Activated CD8-positive, alpha-beta memory T cell treated with anti-CD3 and anti-CD28 coated beads for 36 hours (primary cell): ENCODE measurements around the gene TK2. TPM values are rescaled to one million over a fixed set of nuclear protein-coding genes. Genes with fewer than 3 reads are reported as not detected.
"Not testable (repeated sequence)": the region's sequence is repeated elsewhere in the genome, so short reads cannot be mapped to it uniquely, and the experiment has no call there.

Source experiments
- CTCF ChIA-PET: fragments of 350-600 bp; sonication (Branson Sonifier 250); formaldehyde crosslinking; loops from one replicate; lab custom pipeline; 2021; ENCODE audit warnings: antibody characterized with exemption; lab: Charles Lee
- POLR2A ChIA-PET: fragments of 350-600 bp; sonication (Branson Sonifier 250); formaldehyde crosslinking; loops from one replicate; lab custom pipeline; 2021; ENCODE audit warnings: antibody characterized with exemption; lab: Charles Lee
- total RNA-seq, 2 experiments: library from RNA; stranded (reverse); gene quantifications; one replicate each; pipeline ENCODE4 v1.2.3, GENCODE V29; 2021

Gene TK2
- total RNA-seq, 2 experiments from 2014 or later, result 4.4 to 4.6 TPM

DNA sequence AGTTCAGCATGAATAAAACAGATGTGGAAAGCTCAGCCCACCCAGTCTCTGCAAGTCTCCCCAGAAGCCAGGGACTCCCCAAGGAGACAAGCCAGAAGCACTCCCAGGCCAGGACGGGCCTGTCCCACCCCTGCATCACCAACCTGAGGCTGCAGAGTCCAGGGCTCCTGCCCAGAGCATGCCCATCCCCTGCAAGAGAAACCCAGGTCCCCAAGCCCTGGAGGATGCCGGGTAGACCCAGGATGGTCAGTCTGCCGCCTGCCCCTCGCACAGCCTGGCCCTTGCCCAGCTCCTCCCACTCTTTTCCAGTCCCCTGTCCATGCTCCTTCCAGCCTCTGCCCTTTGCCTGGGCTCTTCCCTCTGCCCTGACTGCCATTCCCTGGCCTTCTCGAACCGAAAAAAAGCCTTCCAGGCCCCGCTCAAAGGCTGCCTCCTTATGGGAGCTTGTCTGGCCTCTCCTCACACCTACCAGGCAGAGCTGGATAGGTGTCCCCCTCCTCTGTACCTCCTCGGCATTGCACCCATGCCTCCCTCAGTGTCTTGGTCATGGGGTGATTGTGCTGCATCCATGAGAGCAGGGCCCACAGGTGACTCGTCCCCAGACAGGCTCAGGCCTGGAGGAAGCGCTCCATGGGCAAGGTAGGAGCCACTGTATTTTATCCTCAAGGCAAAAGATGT, 78.1 kb downstream of the TK2 start:
- CTCF ChIA-PET, result interaction anchor here (1.0 kb wide), 1 partner anchor 65 kb away, joined by 3 read pairs; no protein-coding TSS in a partner anchor

GRCh38 chr16:66471264-66471663, 78.7 kb downstream of the TK2 start:
- POLR2A ChIA-PET, result no interaction called here
- CTCF ChIA-PET, result interaction anchor here (1.0 kb wide), 1 partner anchor 64 kb away, joined by 3 read pairs; no protein-coding TSS in a partner anchor

More for the DNA sequence above, 78.1 kb downstream of the TK2 start:
- POLR2A ChIA-PET, result no interaction called here

DNA sequence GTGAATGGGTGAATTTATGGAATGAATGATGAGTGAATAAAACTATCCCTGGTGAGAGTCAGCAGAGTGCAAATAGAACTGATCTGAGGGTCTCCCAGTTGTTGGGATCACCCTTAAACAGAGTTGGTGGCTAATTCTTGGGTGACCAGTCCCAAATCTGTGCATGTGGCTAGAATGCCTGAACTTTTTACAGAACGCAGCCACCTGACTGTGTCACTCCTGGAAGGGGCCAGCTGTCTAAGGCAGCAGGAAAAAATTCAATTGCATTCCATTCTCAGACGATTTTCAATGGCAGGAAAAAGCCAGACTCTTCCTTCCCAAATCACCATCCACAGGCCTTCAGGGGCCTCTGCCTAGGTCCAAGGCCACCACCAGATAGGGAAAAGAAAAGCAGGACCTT, 79.4 kb downstream of the TK2 start:
- CTCF ChIA-PET, result no interaction called here
- POLR2A ChIA-PET, result no interaction called here

DNA sequence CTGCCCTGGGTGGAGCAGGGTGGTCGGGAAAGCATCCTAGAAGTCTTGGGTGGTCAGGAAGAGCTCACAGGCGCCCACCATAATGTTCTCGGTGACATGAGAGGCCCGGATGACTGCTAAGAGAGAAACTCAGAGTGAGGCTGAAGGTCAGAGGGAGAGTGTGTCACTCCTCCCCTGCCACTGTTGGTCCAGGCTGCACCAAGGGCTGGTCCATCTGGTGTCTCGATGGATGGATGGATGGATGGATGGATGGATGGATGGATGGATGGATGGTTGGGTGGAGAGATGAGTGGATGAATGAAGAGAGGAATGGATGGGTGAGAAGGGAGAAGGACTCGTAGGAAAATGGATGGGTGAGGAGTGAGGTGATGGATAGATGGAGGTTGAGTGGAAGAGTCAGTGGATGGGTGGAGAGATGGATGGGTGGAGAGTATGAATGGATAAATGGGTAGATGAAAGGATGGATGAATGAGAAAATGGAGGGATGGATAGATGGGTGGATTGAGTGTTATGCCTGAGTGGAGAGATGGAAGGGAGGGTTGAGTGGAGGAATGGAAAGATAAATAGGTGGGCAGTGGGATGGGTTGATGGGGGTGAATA, 79.9 kb downstream of the TK2 start:
- POLR2A ChIA-PET, result no interaction called here

GRCh38 chr16:66469291-66469946, 80.5 kb downstream of the TK2 start:
- POLR2A ChIA-PET, result no interaction called here

More for the DNA sequence above, 79.9 kb downstream of the TK2 start:
- CTCF ChIA-PET, result no interaction called here

GRCh38 chr16:66468321-66468965, 81.5 kb downstream of the TK2 start:
- ChIA-PET POLR2A (no interaction called here), CTCF (interaction anchor here (0.5 kb wide), 1 partner anchor 584 kb away, joined by 3 read pairs; no protein-coding TSS in a partner anchor)

More at GRCh38 chr16:66469291-66469946, 80.5 kb downstream of the TK2 start:
- CTCF ChIA-PET, result no interaction called here

DNA sequence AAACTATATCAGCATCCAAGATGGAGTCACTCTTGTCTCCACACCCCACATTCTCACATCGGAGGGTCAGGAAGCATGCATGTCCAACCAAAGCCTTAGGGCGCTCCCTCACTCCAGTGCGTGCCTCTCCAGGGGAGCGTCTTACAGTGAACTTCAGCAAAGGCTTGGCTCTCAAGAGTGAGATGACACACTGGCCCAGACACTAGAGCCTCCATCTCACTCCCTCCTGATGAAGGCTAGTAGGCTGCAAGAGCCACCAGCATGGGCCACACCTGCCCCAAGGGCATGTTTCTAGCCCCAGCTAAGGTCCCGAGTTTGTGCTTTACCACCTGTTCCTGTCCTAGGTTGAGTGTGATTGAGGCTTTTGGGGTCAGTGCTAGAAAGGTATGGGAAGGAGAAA, 82.3 kb downstream of the TK2 start:
- POLR2A ChIA-PET, result no interaction called here
- CTCF ChIA-PET, result no interaction called here

DNA sequence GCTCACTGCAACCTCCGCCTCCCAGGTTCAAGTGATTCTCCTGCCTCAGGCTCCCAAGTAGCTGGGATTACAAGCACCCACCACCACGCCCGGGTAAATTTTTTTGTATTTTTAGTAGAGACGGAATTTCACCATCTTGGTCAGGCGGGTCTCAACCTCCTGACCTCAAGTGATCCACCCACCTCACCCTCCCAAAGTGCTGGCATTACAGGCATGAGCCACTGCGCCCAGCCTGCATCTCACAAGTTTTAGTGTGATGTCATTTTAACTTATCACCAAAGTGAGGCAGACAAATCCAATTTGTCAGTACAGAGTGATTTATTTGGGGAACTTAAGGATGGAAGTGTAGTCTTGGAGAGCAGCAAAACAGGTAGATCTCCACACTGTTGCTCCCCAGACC, 83.3 kb downstream of the TK2 start:
- CTCF ChIA-PET, result not testable (repeated sequence)

GRCh38 chr16:66465946-66466345, 84.0 kb downstream of the TK2 start:
- POLR2A ChIA-PET, CTCF ChIA-PET: not testable (repeated sequence)

More for the DNA sequence above, 83.3 kb downstream of the TK2 start:
- POLR2A ChIA-PET, result not testable (repeated sequence)

- POLR2A ChIA-PET, result no interaction called here
- CTCF ChIA-PET, result no interaction called here
These were observed 87.0 kb downstream of the TK2 start for GRCh38 chr16:66462912-66463311.

DNA sequence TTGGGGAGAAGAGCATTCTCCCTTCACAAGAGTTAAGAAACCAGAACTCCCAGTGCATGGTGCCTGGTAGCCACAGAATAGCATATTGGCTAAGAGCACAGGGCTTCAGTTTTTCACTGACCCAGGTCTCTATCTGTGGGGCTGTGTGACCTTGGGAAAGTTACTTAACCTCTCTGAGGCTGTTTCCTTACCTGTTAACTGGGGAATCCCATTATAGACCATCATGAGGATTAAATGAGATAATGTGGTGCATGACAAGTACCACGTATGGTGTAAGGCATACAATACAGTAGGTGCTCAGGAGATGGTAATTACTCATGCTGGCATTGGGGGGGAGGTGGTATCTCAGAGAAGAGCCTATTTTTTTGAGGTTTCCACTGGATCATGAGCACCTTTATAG, 89.2 kb downstream of the TK2 start:
- POLR2A ChIA-PET, result no interaction called here

DNA sequence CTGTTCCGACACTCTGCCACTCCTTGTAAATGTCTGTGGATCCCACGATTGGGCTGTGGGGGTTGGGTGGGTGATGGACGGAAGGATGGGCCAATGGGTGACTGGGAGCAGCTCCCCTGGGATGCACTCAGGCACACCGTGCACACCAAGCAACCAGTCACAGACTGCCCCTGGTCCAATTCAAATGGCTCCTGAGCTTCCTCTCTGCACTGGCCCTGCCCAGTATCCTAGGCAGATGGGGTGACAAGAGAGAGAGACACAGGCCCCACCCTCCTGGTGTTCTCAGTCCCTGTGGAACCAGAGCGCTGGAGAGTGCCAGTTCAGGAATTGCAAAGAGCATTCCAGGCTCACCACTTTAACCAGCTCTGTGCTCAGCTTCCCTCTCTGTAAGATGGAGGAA, 90.0 kb downstream of the TK2 start:
- CTCF ChIA-PET, result no interaction called here

More for the DNA sequence above, 89.2 kb downstream of the TK2 start:
- CTCF ChIA-PET, result no interaction called here

DNA sequence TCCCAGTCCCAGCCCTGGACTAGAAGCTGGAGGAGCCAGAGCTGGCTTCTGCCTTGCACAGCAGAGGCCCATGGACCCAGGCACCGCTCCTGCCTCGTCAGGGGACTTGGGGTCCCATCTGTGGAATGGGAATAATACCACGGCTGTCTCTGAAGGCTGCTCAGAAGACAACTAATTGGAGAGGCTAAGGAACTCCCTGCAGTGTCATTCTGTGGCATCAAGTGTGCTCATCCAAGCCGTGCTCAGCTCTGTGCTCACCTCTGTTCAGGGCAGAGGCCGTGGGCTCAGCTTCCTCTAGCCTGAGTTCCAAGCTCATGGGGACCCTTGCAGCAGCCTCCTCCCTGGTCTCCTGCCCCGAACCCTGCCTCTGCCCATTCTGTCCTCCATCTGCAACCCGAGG, 91.1 kb downstream of the TK2 start:
- POLR2A ChIA-PET, result no interaction called here
- CTCF ChIA-PET, result no interaction called here

More for the DNA sequence above, 90.0 kb downstream of the TK2 start:
- POLR2A ChIA-PET, result no interaction called here

DNA sequence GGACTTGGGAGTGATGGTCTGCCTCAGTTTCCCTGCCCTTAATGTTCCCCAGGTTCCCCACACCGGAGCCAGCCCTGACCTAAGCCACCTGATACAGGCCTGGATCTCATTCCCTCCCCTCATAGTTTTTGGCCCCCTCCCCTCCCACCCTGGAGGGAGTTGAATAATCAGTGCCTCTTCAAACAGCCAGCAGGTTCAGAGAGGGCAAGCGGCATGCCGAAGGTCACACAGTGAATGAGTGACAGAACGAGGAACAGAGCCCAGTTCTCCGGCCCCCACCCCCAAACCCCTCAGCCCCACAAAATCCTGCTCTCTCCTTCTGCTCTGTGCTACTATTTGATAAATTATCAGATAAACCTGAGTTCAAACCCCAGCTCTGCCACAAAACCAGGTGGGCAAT, 91.6 kb downstream of the TK2 start:
- CTCF ChIA-PET, result no interaction called here
- POLR2A ChIA-PET, result no interaction called here

Other genes with a start within 250 kb of the TK2 start
- gene CDH5, start 183.4 kb downstream of the TK2 start, total RNA-seq, result not detected
- not detected for gene BEAN1, start 122.8 kb downstream of the TK2 start, total RNA-seq
- gene CKLF, start 2.5 kb upstream of the TK2 start, total RNA-seq, result 100 to 1,000 TPM; 134 to 148 TPM
- gene CMTM1, start 16.3 kb upstream of the TK2 start, total RNA-seq, result 1 to 10 TPM; 8.1 to 8.8 TPM
- under 1 TPM; 0.17 to 0.36 TPM for gene CMTM2, start 29.3 kb upstream of the TK2 start, total RNA-seq
- gene CMTM3, start 54.6 kb upstream of the TK2 start, total RNA-seq, result 10 to 100 TPM; 66.8 to 67.4 TPM
- 1 to 10 TPM; 3.8 to 4.0 TPM for gene CMTM4, start 146.6 kb upstream of the TK2 start, total RNA-seq
- 10 to 100 TPM; 44.7 to 48.5 TPM for gene DYNC1LI2, start 201.5 kb upstream of the TK2 start, total RNA-seq